ENCODE data around the gene PPFIBP1.

GRCh38 chr12:27707216-27707615 lies 183.2 kb downstream of the PPFIBP1 start:
- TF ChIP-seq EZH2 (IDR thresholded peaks at IDR 0.05), result no peak
- TF ChIP-seq POLR2AphosphoS5 (IDR thresholded peaks at IDR 0.05; ENCODE audit: borderline replicate concordance, low read depth, low read length), result no peak
- TF ChIP-seq FOXP2 (optimal IDR thresholded peaks at IDR 0.05; ENCODE audit: control extremely low read depth, extremely low read length, insufficient read depth), result no peak

Data from SK-N-MC (cell line).